SK-N-SH (cell line): ENCODE data around the gene PPP1R12B. TPM values are rescaled to one million over a fixed set of nuclear protein-coding genes. Genes with fewer than 3 reads are reported as not detected.

ENCODE experiments used
- CTCF ChIA-PET: fragments of 300-600, 350-600 bp; formaldehyde crosslinking; extraction: SDS; loops from one replicate; lab custom pipeline; 2021; lab: Yijun Ruan, JAX
- POLR2A ChIA-PET: fragments of 350-600 bp; sonication (Branson Sonifier 250); formaldehyde crosslinking; extraction: SDS; loops from one replicate; lab custom pipeline; 2020; ENCODE audit warnings: antibody characterized with exemption, inconsistent platforms; lab: Yijun Ruan, JAX
- DNase-seq: peaks from one replicate; pipeline ENCODE4 v3.0.0; 2012
- H2AFZ ChIP-seq: fragments of 200-600 bp; sonication (generic); 2 replicates; pipeline ENCODE4 v1.8.1; 2016; ENCODE audit warnings: antibody characterized with exemption, mild to moderate bottlenecking, low read depth
- H3F3A ChIP-seq: fragments of 200-600 bp; sonication (generic); replicated peaks from 2 replicates; pipeline ENCODE3; 2016; ENCODE audit warnings: antibody characterized with exemption, mild to moderate bottlenecking; ENCODE audit not compliant: insufficient read depth
- H3K27ac ChIP-seq, 2 experiments: fragments of 200-500 bp in 1 of 2; fragments of 200-600 bp in 1 of 2; sonication (Bioruptor generic) in 1 of 2; sonication (generic), shearing (Covaris generic) in 1 of 2; 2 replicates each; pipeline versions ENCODE4 v1.5.1 to v1.6.1; 2014 to 2016; ENCODE audit warnings: low read depth in 2 of 2, inconsistent platforms in 1 of 2, low read length in 1 of 2, mild to moderate bottlenecking in 1 of 2, mixed read lengths in 1 of 2
- H3K27me3 ChIP-seq: fragments of 200-600 bp; sonication (generic), shearing (Covaris generic); 2 replicates; pipeline ENCODE4 v1.6.1; 2016; ENCODE audit warnings: mixed run types; ENCODE audit not compliant: insufficient read depth
- H3K36me3 ChIP-seq, 2 experiments: fragments of 200-500 bp in 1 of 2; fragments of 200-600 bp in 1 of 2; sonication (Bioruptor generic) in 1 of 2; sonication (generic) in 1 of 2; replicated peaks in 1 of 2; 2 replicates each; pipeline versions ENCODE3 to v1.5.1; 2014 to 2016; ENCODE audit warnings: low read length in 1 of 2, mild to moderate bottlenecking in 1 of 2; ENCODE audit not compliant: insufficient read depth in 2 of 2, control insufficient read depth in 1 of 2
- H3K4me1 ChIP-seq, 2 experiments: fragments of 200-500 bp in 1 of 2; fragments of 200-600 bp in 1 of 2; sonication (Bioruptor generic) in 1 of 2; sonication (generic), shearing (Covaris generic) in 1 of 2; 2 replicates each; pipeline versions ENCODE4 v1.5.1 to v1.6.1; 2014 to 2016; ENCODE audit warnings: low read depth in 1 of 2, low read length in 1 of 2, mixed run types in 1 of 2; ENCODE audit not compliant: insufficient read depth in 2 of 2, control insufficient read depth in 1 of 2
- H3K4me2 ChIP-seq: fragments of 200-600 bp; sonication (generic), shearing (Covaris generic); 2 replicates; pipeline ENCODE4 v1.6.1; 2017; ENCODE audit warnings: mixed run types
- H3K4me3 ChIP-seq, 2 experiments: fragments of 200-500 bp in 1 of 2; fragments of 200-600 bp in 1 of 2; sonication (Bioruptor generic) in 1 of 2; sonication (generic), shearing (Covaris generic) in 1 of 2; 2 replicates each; pipeline versions ENCODE4 v1.5.1 to v1.8.1; 2014 to 2016; ENCODE audit warnings: low read depth in 2 of 2, inconsistent platforms in 1 of 2, low read length in 1 of 2, mild to moderate bottlenecking in 1 of 2, mixed read lengths in 1 of 2, moderate library complexity in 1 of 2
- H3K79me2 ChIP-seq: fragments of 200-600 bp; sonication (generic); 2 replicates; pipeline ENCODE4 v1.8.1; 2017; ENCODE audit warnings: mild to moderate bottlenecking; ENCODE audit not compliant: insufficient read depth
- H3K9ac ChIP-seq: fragments of 200-600 bp; sonication (generic); 2 replicates; pipeline ENCODE4 v1.6.1; 2017; ENCODE audit warnings: mixed run types
- H3K9me2 ChIP-seq: fragments of 200-600 bp; sonication (generic); 2 replicates; pipeline ENCODE4 v1.6.1; 2017; ENCODE audit warnings: mixed run types
- H3K9me3 ChIP-seq: fragments of 200-600 bp; sonication (generic); 2 replicates; pipeline ENCODE4 v1.6.1; 2017; ENCODE audit warnings: mixed run types, mild to moderate bottlenecking, moderate library complexity
- H4K20me1 ChIP-seq: fragments of 200-600 bp; sonication (generic); 2 replicates; pipeline ENCODE4 v1.6.1; 2017; ENCODE audit warnings: mild to moderate bottlenecking, mixed run types; ENCODE audit not compliant: insufficient read depth
- CHD2 ChIP-seq: fragments of 150-350 bp; IDR thresholded peaks from 2 replicates; pipeline ENCODE4 v1.6.1; 2018; ENCODE audit warnings: low read length; ENCODE audit not compliant: partially characterized antibody
- ELF1 ChIP-seq: IDR thresholded peaks from 2 replicates; pipeline ENCODE4 v1.4.0; 2012
- EZH2phosphoT487 ChIP-seq: fragments of 200-600 bp; sonication (generic); IDR thresholded peaks from 2 replicates; pipeline ENCODE4 v1.6.1; 2017; ENCODE audit warnings: low read depth, mixed run types, mild to moderate bottlenecking, antibody characterized with exemption, moderate library complexity, borderline replicate concordance
- FOSL2 ChIP-seq: IDR thresholded peaks from 2 replicates; pipeline ENCODE4 v1.4.0; 2012; ENCODE audit warnings: low read depth, mild to moderate bottlenecking, moderate library complexity, borderline replicate concordance
- MAX ChIP-seq: IDR thresholded peaks from 2 replicates; pipeline ENCODE4 v1.4.0; 2012; ENCODE audit warnings: low read depth
- MEF2A ChIP-seq: IDR thresholded peaks from 2 replicates; pipeline ENCODE4 v1.4.0; 2012; ENCODE audit warnings: low read depth, borderline replicate concordance
- MXI1 ChIP-seq: IDR thresholded peaks from 2 replicates; pipeline ENCODE4 v1.6.1; 2012; ENCODE audit warnings: mild to moderate bottlenecking, low read depth, low read length, improper control_type of control experiment
- POLR2AphosphoS5 ChIP-seq: IDR thresholded peaks from 2 replicates; pipeline ENCODE4 v1.6.1; 2012; ENCODE audit warnings: low read depth, low read length
- RAD21 ChIP-seq: IDR thresholded peaks from 2 replicates; pipeline ENCODE4 v1.6.1; 2012; ENCODE audit warnings: mild to moderate bottlenecking, low read length
- TAF1 ChIP-seq: IDR thresholded peaks from 2 replicates; pipeline ENCODE4 v1.6.1; 2012; ENCODE audit warnings: low read depth, mild to moderate bottlenecking, low read length, moderate library complexity, borderline replicate concordance
- YY1 ChIP-seq: IDR thresholded peaks from 2 replicates; pipeline ENCODE4 v1.4.0; 2012; ENCODE audit warnings: low read depth, mild to moderate bottlenecking
- WGBS: methylation state at CpG from one replicate; pipeline ENCODE4 v1.1.6; 2017; ENCODE audit warnings: low lambda C conversion rate; 5-methylcytosine and 5-hydroxymethylcytosine counted together
- polyA plus RNA-seq, 3 experiments: library from polyadenylated mRNA; depleted of rRNA; stranded (reverse); fragments of >200 nt; gene quantifications; 2 replicates each; pipeline ENCODE4 v1.2.3, GENCODE V29; 2012
- TF ChIP-seq, protein P1 (sequence below): IDR thresholded peaks from 2 replicates; pipeline ENCODE4 v1.6.1; 2012; ENCODE audit warnings: mild to moderate bottlenecking, low read depth, low read length, moderate library complexity
- TF ChIP-seq, protein P2 (sequence below): IDR thresholded peaks from 2 replicates; pipeline ENCODE4 v1.4.0; 2012; ENCODE audit warnings: low read depth, borderline replicate concordance
- TF ChIP-seq, protein P3 (sequence below): fragments of 200-600 bp; sonication (generic); IDR thresholded peaks from 2 replicates; pipeline ENCODE4 v1.6.1; 2017; ENCODE audit warnings: antibody characterized with exemption, mild to moderate bottlenecking, moderate library complexity

The PPP1R12B gene
- polyA plus RNA-seq, 1 of the 3 experiments (the other 2 are of a cell fraction): 2.8 TPM

- H3K4me3 ChIP-seq: no peak overlapping the region
- H4K20me1 ChIP-seq: 0 out of 2 replicates have a peak, but pooled peaks cover 2% of the 10 kb centered on the region
- TF ChIP-seq TAF1: no peak
- no peaks in the 10 kb centered on the region for H3K27me3 ChIP-seq
- peaks cover 5% of the 10 kb centered on the region for H3F3A ChIP-seq
- H3K4me2 ChIP-seq: no peak overlapping the region
- no peak overlapping the region for H3K9ac ChIP-seq
- no peaks in the 10 kb centered on the region for H3K9me3 ChIP-seq
- ChIA-PET CTCF (no interaction called here), POLR2A (no interaction called here)
- no peaks in the 10 kb centered on the region for H3K36me3 ChIP-seq
- no peaks in the 10 kb centered on the region for H3K9me2 ChIP-seq
- no peak for DNase-seq
- H3K27ac ChIP-seq: no peak overlapping the region
- no peaks in the 10 kb centered on the region for H3K4me1 ChIP-seq
- peaks cover 8% of the 10 kb centered on the region for H3K79me2 ChIP-seq
- 95% methylated on average over 3 of the region's 3 CpGs for WGBS
- no peak overlapping the region for H2AFZ ChIP-seq
Observed at GRCh38 chr1:202361701-202362100, 13.2 kb downstream of the PPP1R12B start.

DNA sequence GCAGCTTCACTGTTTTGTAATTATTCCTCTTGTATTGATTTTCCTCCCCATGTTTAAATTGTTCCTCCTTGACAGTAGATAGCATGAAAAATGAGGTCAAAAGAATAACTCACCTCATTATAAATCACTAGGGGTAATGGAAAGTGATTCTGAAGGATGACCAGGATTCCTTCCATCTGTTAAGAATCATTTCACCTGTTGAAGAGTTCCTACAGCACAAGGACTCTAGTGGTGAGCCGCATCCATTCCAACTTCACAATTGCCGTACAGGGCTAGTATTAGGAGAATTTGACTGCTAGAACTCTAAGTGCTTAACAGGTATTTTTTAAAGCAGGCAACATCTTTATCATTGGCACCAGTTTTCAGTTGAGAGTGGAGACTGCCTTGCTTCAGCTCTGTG lies 13.7 kb downstream of the PPP1R12B start:
- ChIA-PET CTCF (interaction anchor here (1.0 kb wide), 1 partner anchor 102 kb away, joined by 3 read pairs; no protein-coding TSS in a partner anchor), POLR2A (no interaction called here)
- H3K9me3 ChIP-seq: no peaks in the 10 kb centered on the region
- TF ChIP-seq POLR2AphosphoS5: no peak
- TF ChIP-seq, protein P1, sequence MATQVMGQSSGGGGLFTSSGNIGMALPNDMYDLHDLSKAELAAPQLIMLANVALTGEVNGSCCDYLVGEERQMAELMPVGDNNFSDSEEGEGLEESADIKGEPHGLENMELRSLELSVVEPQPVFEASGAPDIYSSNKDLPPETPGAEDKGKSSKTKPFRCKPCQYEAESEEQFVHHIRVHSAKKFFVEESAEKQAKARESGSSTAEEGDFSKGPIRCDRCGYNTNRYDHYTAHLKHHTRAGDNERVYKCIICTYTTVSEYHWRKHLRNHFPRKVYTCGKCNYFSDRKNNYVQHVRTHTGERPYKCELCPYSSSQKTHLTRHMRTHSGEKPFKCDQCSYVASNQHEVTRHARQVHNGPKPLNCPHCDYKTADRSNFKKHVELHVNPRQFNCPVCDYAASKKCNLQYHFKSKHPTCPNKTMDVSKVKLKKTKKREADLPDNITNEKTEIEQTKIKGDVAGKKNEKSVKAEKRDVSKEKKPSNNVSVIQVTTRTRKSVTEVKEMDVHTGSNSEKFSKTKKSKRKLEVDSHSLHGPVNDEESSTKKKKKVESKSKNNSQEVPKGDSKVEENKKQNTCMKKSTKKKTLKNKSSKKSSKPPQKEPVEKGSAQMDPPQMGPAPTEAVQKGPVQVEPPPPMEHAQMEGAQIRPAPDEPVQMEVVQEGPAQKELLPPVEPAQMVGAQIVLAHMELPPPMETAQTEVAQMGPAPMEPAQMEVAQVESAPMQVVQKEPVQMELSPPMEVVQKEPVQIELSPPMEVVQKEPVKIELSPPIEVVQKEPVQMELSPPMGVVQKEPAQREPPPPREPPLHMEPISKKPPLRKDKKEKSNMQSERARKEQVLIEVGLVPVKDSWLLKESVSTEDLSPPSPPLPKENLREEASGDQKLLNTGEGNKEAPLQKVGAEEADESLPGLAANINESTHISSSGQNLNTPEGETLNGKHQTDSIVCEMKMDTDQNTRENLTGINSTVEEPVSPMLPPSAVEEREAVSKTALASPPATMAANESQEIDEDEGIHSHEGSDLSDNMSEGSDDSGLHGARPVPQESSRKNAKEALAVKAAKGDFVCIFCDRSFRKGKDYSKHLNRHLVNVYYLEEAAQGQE: no peak
- no peak for TF ChIP-seq MAX
- TF ChIP-seq, protein P2, sequence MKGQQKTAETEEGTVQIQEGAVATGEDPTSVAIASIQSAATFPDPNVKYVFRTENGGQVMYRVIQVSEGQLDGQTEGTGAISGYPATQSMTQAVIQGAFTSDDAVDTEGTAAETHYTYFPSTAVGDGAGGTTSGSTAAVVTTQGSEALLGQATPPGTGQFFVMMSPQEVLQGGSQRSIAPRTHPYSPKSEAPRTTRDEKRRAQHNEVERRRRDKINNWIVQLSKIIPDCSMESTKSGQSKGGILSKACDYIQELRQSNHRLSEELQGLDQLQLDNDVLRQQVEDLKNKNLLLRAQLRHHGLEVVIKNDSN: no peak
- no peak for TF ChIP-seq RAD21
- TF ChIP-seq, protein P3, sequence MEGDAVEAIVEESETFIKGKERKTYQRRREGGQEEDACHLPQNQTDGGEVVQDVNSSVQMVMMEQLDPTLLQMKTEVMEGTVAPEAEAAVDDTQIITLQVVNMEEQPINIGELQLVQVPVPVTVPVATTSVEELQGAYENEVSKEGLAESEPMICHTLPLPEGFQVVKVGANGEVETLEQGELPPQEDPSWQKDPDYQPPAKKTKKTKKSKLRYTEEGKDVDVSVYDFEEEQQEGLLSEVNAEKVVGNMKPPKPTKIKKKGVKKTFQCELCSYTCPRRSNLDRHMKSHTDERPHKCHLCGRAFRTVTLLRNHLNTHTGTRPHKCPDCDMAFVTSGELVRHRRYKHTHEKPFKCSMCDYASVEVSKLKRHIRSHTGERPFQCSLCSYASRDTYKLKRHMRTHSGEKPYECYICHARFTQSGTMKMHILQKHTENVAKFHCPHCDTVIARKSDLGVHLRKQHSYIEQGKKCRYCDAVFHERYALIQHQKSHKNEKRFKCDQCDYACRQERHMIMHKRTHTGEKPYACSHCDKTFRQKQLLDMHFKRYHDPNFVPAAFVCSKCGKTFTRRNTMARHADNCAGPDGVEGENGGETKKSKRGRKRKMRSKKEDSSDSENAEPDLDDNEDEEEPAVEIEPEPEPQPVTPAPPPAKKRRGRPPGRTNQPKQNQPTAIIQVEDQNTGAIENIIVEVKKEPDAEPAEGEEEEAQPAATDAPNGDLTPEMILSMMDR: no peak
- TF ChIP-seq FOSL2: no peak
- TF ChIP-seq YY1: no peak
- no peak for TF ChIP-seq CHD2
- TF ChIP-seq MXI1: no peak
- TF ChIP-seq TAF1: no peak
- no peak for TF ChIP-seq MEF2A
- TF ChIP-seq EZH2phosphoT487: no peak
- no peak for TF ChIP-seq ELF1
- H3K36me3 ChIP-seq: no peaks in the 10 kb centered on the region
- no peak overlapping the region for H3K4me2 ChIP-seq
- no peak overlapping the region for H3K9ac ChIP-seq
- no peaks in the 10 kb centered on the region for H3K27me3 ChIP-seq
- peaks cover 8% of the 10 kb centered on the region for H3K79me2 ChIP-seq
- H3K4me3 ChIP-seq: no peak overlapping the region
- H3K9me2 ChIP-seq: no peaks in the 10 kb centered on the region
- H4K20me1 ChIP-seq: 0 out of 2 replicates have a peak, but pooled peaks cover 2% of the 10 kb centered on the region
- no peak overlapping the region for H2AFZ ChIP-seq
- no peaks in the 10 kb centered on the region for H3K4me1 ChIP-seq
- H3F3A ChIP-seq: peaks cover 5% of the 10 kb centered on the region
- 100% methylated on average over 2 of the region's 2 CpGs for WGBS
- no peak for DNase-seq
- H3K27ac ChIP-seq: no peak overlapping the region
